GM12878 (cell line): ENCODE data around the gene PCDHGC5. TPM values are rescaled to one million over a fixed set of nuclear protein-coding genes. Genes with fewer than 3 reads are reported as not detected.

Source experiments
- ATAC-seq: fragments of 200-7000 bp; cut with Tn5 transposase; 3 replicates; pipeline ENCODE4 v1.9.1; 2020; ENCODE audit warnings: mild to moderate bottlenecking, moderate library complexity
- BruUV-seq: library from RNA; stranded (reverse); fragments of 400-500 nt; replicated peaks from 2 replicates; lab custom pipeline; 2021; lab: Mats Ljungman, UMichigan
- CTCF ChIA-PET: fragments of 300-600 bp; sonication (Branson Sonifier 250); formaldehyde crosslinking; extraction: SDS; loops from one replicate; lab custom pipeline; 2021; ENCODE audit warnings: inconsistent platforms; lab: Yijun Ruan, JAX
- POLR2A ChIA-PET: fragments of 350-600 bp; formaldehyde crosslinking; extraction: SDS; loops from one replicate; lab custom pipeline; 2021; ENCODE audit warnings: inconsistent platforms; lab: Charles Lee
- RAD21 ChIA-PET: fragments of 300-600 bp; sonication (Branson Sonifier 250); formaldehyde crosslinking; loops from one replicate; lab custom pipeline; 2023; ENCODE audit warnings: antibody characterized with exemption; ENCODE audit not compliant: unreplicated experiment; lab: Charles Lee
- SMC1A ChIA-PET: fragments of 300-600 bp; sonication (Branson Sonifier 250); formaldehyde crosslinking; loops from one replicate; lab custom pipeline; 2023; ENCODE audit not compliant: unreplicated experiment, uncharacterized antibody; lab: Charles Lee
- DNase-seq: peaks from one replicate; pipeline ENCODE4 v3.0.0-alpha.2; 2011; ENCODE audit warnings: low read depth, low spot score
- FAIRE-seq: peaks from 3 replicates; lab custom pipeline; 2011; peaks lifted over from hg19 to GRCh38; lab: Jason Lieb, UNC
- H2AFZ ChIP-seq: 2 replicates; pipeline ENCODE4 v1.6.0; 2011; ENCODE audit warnings: low read depth, low read length, control low read depth; ENCODE audit not compliant: control insufficient read depth
- H3K27ac ChIP-seq: 2 replicates; pipeline ENCODE4 v1.5.1; 2011; ENCODE audit warnings: control low read depth; ENCODE audit not compliant: control insufficient read depth, insufficient read depth
- H3K27me3 ChIP-seq, 2 experiments: replicated peaks in 1 of 2; 2 replicates each; pipeline versions ENCODE4 v1.6.0 to v1.6.1; 2011; ENCODE audit warnings: low read length in 1 of 2; ENCODE audit not compliant: control insufficient read depth in 2 of 2, insufficient read depth in 2 of 2
- H3K36me3 ChIP-seq, 2 experiments: 2 replicates each; pipeline ENCODE4 v1.5.1; 2011; ENCODE audit warnings: low read length in 1 of 2; ENCODE audit not compliant: control insufficient read depth in 2 of 2, insufficient read depth in 2 of 2
- H3K4me1 ChIP-seq: 2 replicates; pipeline ENCODE4 v1.6.1; 2011; ENCODE audit warnings: mild to moderate bottlenecking, low read length, moderate library complexity, mixed read lengths; ENCODE audit not compliant: control insufficient read depth, insufficient read depth
- H3K4me2 ChIP-seq: 2 replicates; pipeline ENCODE4 v1.6.0; 2011; ENCODE audit warnings: control low read depth; ENCODE audit not compliant: control insufficient read depth, insufficient read depth
- H3K4me3 ChIP-seq: fragments of 200-600 bp; sonication (generic); 2 replicates; pipeline ENCODE4 v1.5.1; 2016
- H3K79me2 ChIP-seq: 2 replicates; pipeline ENCODE4 v1.6.0; 2011; ENCODE audit warnings: low read length; ENCODE audit not compliant: control insufficient read depth, insufficient read depth
- H3K9ac ChIP-seq: 2 replicates; pipeline ENCODE4 v1.8.0; 2011; ENCODE audit warnings: low read length, control low read depth, mixed read lengths; ENCODE audit not compliant: control insufficient read depth, insufficient read depth
- H3K9me3 ChIP-seq: replicated peaks from 3 replicates; pipeline ENCODE4 v1.5.1; 2011; ENCODE audit warnings: mild to moderate bottlenecking, low read length; ENCODE audit not compliant: control insufficient read depth, insufficient read depth
- H4K20me1 ChIP-seq: 2 replicates; pipeline ENCODE4 v1.6.0; 2011; ENCODE audit not compliant: control insufficient read depth, insufficient read depth
- BCL11A ChIP-seq: IDR thresholded peaks from 2 replicates; pipeline ENCODE4 v1.6.1; 2011; ENCODE audit warnings: low read depth, low read length
- CHD1 ChIP-seq: IDR thresholded peaks from 2 replicates; pipeline ENCODE4 v1.6.1; 2012; ENCODE audit warnings: low read depth, low read length, improper control_type of control experiment
- CHD2 ChIP-seq: IDR thresholded peaks from 2 replicates; pipeline ENCODE4 v1.6.1; 2011; ENCODE audit warnings: low read depth, low read length, improper control_type of control experiment, borderline replicate concordance
- CHD4 ChIP-seq: fragments of 200-600 bp; sonication (generic); IDR thresholded peaks from 2 replicates; pipeline ENCODE4 v1.6.1; 2016; ENCODE audit warnings: mild to moderate bottlenecking
- CREB1 ChIP-seq: IDR thresholded peaks from 2 replicates; pipeline ENCODE4 v1.6.1; 2012; ENCODE audit warnings: low read depth, mild to moderate bottlenecking, inconsistent platforms
- MYC ChIP-seq: IDR thresholded peaks from 2 replicates; pipeline ENCODE4 v1.6.1; 2011; ENCODE audit warnings: mild to moderate bottlenecking, low read length, moderate library complexity, inconsistent platforms; ENCODE audit not compliant: insufficient read depth, insufficient replicate concordance, insufficient read length, severe bottlenecking
- RUNX3 ChIP-seq: IDR thresholded peaks from 2 replicates; pipeline ENCODE4 v1.6.1; 2012; ENCODE audit warnings: low read length, inconsistent platforms
- SIN3A ChIP-seq: IDR thresholded peaks from 2 replicates; pipeline ENCODE4 v1.6.1; 2012; ENCODE audit warnings: low read depth, low read length, improper control_type of control experiment
- SMARCA5 ChIP-seq: fragments of 450-650 bp; IDR thresholded peaks from 2 replicates; pipeline ENCODE4 v1.6.1; 2017; ENCODE audit warnings: mild to moderate bottlenecking
- SMC3 ChIP-seq: IDR thresholded peaks from 2 replicates; pipeline ENCODE4 v1.6.1; 2011; ENCODE audit warnings: low read length, improper control_type of control experiment, borderline replicate concordance
- SREBF2 ChIP-seq: IDR thresholded peaks from 2 replicates; pipeline ENCODE4 v1.6.1; 2012; ENCODE audit warnings: mild to moderate bottlenecking, low read length
- TARDBP ChIP-seq: IDR thresholded peaks from 2 replicates; pipeline ENCODE4 v1.6.1; 2016; ENCODE audit warnings: borderline replicate concordance
- TBL1XR1 ChIP-seq: IDR thresholded peaks from 2 replicates; pipeline ENCODE4 v1.6.1; 2012; ENCODE audit warnings: low read depth, low read length, improper control_type of control experiment
- TCF3 ChIP-seq: IDR thresholded peaks from 2 replicates; pipeline ENCODE4 v1.6.1; 2012; ENCODE audit warnings: low read depth, mild to moderate bottlenecking, low read length, borderline replicate concordance; ENCODE audit not compliant: insufficient read depth
- YY1 ChIP-seq: IDR thresholded peaks from 2 replicates; pipeline ENCODE4 v1.6.1; 2011; ENCODE audit warnings: low read depth, mild to moderate bottlenecking, low read length
- WGBS: methylation state at CpG from one replicate; pipeline ENCODE4 v1.1.6; 2016; ENCODE audit warnings: low lambda C conversion rate; ENCODE audit not compliant: insufficient replicate concordance, insufficient coverage; ENCODE audit errors: missing lambda C conversion rate; 5-methylcytosine and 5-hydroxymethylcytosine counted together
- in situ Hi-C: fragments of 300-500 bp; cut with MboI; formaldehyde crosslinking; loops from 9 replicates; pipeline ENCODE4 v1.14.3; 2018; ENCODE audit warnings: mixed read lengths
- intact Hi-C: fragments of 100-400 bp; cut with micrococcal nuclease; formaldehyde crosslinking; loops from one replicate; pipeline ENCODE4 v1.14.2; 2022; ENCODE audit not compliant: unreplicated experiment
- polyA plus RNA-seq, 11 experiments: library from polyadenylated mRNA; depleted of rRNA in 4 of 11; unstranded in 6 of 11; stranded (reverse) in 5 of 11; fragments of >200 nt; fragmentation: Nextera tagmentation in 4 of 11; fragmentation: Illumina TruSeq in 1 of 11; extraction: Ambion mirVana in 4 of 11; extraction: Trizol in 1 of 11; gene quantifications; 1 replicate in 1 of 11; 2 replicates in 10 of 11; pipeline versions ENCODE4 v1.2.1 to v1.2.3, GENCODE V29; 2011 to 2016; ENCODE audit warnings: inconsistent platforms in 2 of 11, missing spikeins in 2 of 11, low read depth in 1 of 11
- total RNA-seq, 4 experiments: library from RNA; depleted of rRNA in 3 of 4; stranded (reverse); fragments of >200 nt in 3 of 4; fragmentation: Illumina TruSeq in 1 of 4; extraction: Trizol in 1 of 4; gene quantifications; 2 replicates each; pipeline versions ENCODE4 v1.2.1 to v1.2.3, GENCODE V29; 2013 to 2021
- TF ChIP-seq, protein P1 (sequence below): IDR thresholded peaks from 2 replicates; pipeline ENCODE4 v1.6.1; 2011; ENCODE audit warnings: mild to moderate bottlenecking, low read depth, low read length, moderate library complexity; ENCODE audit not compliant: insufficient replicate concordance
- TF ChIP-seq, protein P2 (sequence below): IDR thresholded peaks from 2 replicates; pipeline ENCODE4 v1.6.1; 2012; ENCODE audit warnings: low read depth, low read length, improper control_type of control experiment
- TF ChIP-seq, protein P3 (sequence below), 3 experiments: IDR thresholded peaks in 2 of 3; conservative IDR thresholded peaks in 1 of 3; 2 replicates each; pipeline ENCODE4 v1.5.1; 2011; ENCODE audit warnings: low read depth in 3 of 3, low read length in 3 of 3, mild to moderate bottlenecking in 3 of 3, control low read depth in 2 of 3, moderate library complexity in 2 of 3, inconsistent platforms in 1 of 3, mixed read lengths in 1 of 3; ENCODE audit not compliant: control insufficient read depth in 2 of 3, insufficient read depth in 1 of 3; ENCODE audit errors: extremely low read depth in 1 of 3

The PCDHGC5 gene
- total and polyA plus RNA-seq, 10 of the 15 experiments (the other 5 are each of a cell fraction or from before 2014, with no cell fraction given), result 0.05 to 0.87 (median 0.18) TPM; not detected in 2

DNA sequence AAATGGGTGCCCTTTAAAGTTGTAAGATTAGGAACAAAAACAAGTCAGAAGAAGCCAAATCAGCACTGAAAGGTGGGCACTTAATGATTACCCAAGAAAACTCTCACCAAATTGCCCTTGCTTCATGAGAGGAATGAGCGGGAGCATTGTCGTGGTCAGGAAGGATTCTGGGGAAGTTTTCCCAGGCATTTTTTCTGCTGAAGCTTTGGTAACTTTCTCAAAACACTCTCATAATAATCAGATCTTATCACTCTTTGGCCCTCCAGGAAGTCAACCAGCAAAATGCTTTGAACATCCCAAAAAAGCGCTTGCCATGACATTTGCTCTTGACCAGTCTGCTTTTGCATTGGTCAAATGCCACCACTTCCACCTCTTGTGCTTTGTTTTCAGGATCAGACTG, 23.5 kb upstream of the PCDHGC5 start (continued):
- TF ChIP-seq RUNX3 (no peak), SMARCA5 (no peak), TCF3 (no peak), BCL11A (no peak), MYC (no peak), SREBF2 (no peak), SMC3 (no peak), CREB1 (no peak)
- TF ChIP-seq, all 136 proteins: peak for 0

DNA sequence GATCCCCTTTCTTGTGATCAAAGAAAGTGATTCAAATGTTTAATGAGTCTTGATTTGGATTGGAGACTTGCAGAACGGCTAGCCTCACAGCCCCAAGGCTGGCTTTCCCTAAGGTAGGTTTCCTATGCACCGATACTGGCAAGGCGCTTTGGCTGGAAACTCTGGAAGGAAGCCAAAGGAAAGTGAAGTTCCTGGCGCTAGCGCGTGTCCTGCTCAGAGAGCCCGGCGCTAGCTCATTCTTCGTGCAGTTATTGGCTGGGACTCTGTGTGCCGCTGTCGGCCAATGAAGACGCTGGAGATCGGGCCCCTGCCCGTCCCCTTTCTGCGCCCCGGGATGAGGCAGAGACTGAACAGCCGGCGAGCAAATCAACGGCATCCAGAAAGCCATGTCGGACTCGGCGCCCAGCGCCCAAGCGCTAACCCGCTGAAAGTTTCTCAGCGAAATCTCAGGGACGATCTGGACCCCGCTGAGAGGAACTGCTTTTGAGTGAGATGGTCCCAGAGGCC, 13.2 kb upstream of the PCDHGC5 start, which contains the start of gene PCDHGC3:
TSS of gene PCDHGC3 (plus strand) at position 342 of the 507 bp plus-strand sequence. CDS start at position 493, 151 bp downstream.
- peak; percentile 97 for ATAC-seq
- ChIA-PET CTCF (interaction anchor here (0.5 to 8.5 kb wide), 37 partner anchors 8 to 323 kb away, joined by 3 to 213 read pairs (median 6); partner anchors contain the start of genes PCDHGA10, PCDHGA11, PCDHGA12 and PCDHGB6), SMC1A (interaction anchor here (0.5 to 6.6 kb wide), 27 partner anchors 9 to 160 kb away, joined by 3 to 117 read pairs (median 4); partner anchors contain the start of genes PCDHGA10, PCDHGA11, PCDHGA12 and PCDHGB3), RAD21 (interaction anchor here (0.6 to 4.9 kb wide), 22 partner anchors 8 to 143 kb away, joined by 3 to 109 read pairs (median 6); partner anchors contain the start of genes DIAPH1, PCDHGA10, PCDHGA11 and PCDHGB3), POLR2A (interaction anchor here (0.6 to 1.4 kb wide), 4 partner anchors 34 to 49 kb away, joined by 3 to 4 read pairs (median 3); no protein-coding TSS in a partner anchor)
- WGBS, result under 1% methylated on average over 28 of the region's 28 CpGs
- in situ Hi-C loops (loop anchor here (5.0 kb wide), 1 partner anchor 52 kb away; no protein-coding TSS in a partner anchor), intact Hi-C loops (loop anchor here (1.0 to 2.0 kb wide), 4 partner anchors 38 to 83 kb away; partner anchors contain the start of gene PCDHGA11)
- H4K20me1 ChIP-seq, result no peaks in the 10 kb centered on the region
- peaks cover 17% of the 10 kb centered on the region for H3K4me1 ChIP-seq
- H3K4me3 ChIP-seq, result peak within 1 kb of the TSS; percentile 77
- BruUV-seq, result no TSS peak
- H3K36me3 ChIP-seq, result no peaks in the 10 kb centered on the region
- FAIRE-seq, result peak; percentile 90
- peak within 1 kb of the TSS; percentile 90 for H2AFZ ChIP-seq
- peak within 1 kb of the TSS; percentile 69 for H3K9ac ChIP-seq
- peak within 1 kb of the TSS; percentile 80 for H3K4me2 ChIP-seq
- DNase-seq, result peak; percentile 40
- H3K9me3 ChIP-seq, result no peaks in the 10 kb centered on the region
- H3K27ac ChIP-seq, result no peak within 1 kb of the TSS; the same call in 1 of the 2 replicates
- no peaks in the 10 kb centered on the region for H3K79me2 ChIP-seq
- no peaks in the 10 kb centered on the region; a peak in 1 of 4 replicates for H3K27me3 ChIP-seq
- TF ChIP-seq CHD4 (no peak), YY1 (peak; percentile 75), TARDBP (no peak), CHD2 (0 out of 2 replicates have a peak, but pooled peaks have one; percentile 27), CHD1 (no peak), TBL1XR1 (0 out of 2 replicates have a peak, but pooled peaks have one; percentile 38), MYC (peak; percentile 10), SIN3A (peak; percentile 29; the same call in 1 of the 2 replicates)
- TF ChIP-seq, protein P1, sequence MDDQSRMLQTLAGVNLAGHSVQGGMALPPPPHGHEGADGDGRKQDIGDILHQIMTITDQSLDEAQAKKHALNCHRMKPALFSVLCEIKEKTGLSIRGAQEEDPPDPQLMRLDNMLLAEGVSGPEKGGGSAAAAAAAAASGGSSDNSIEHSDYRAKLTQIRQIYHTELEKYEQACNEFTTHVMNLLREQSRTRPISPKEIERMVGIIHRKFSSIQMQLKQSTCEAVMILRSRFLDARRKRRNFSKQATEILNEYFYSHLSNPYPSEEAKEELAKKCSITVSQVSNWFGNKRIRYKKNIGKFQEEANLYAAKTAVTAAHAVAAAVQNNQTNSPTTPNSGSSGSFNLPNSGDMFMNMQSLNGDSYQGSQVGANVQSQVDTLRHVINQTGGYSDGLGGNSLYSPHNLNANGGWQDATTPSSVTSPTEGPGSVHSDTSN, result peak; percentile 59
- TF ChIP-seq, protein P2, sequence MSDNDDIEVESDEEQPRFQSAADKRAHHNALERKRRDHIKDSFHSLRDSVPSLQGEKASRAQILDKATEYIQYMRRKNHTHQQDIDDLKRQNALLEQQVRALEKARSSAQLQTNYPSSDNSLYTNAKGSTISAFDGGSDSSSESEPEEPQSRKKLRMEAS, result 0 out of 2 replicates have a peak, but pooled peaks have one; percentile 21
- TF ChIP-seq, protein P3, sequence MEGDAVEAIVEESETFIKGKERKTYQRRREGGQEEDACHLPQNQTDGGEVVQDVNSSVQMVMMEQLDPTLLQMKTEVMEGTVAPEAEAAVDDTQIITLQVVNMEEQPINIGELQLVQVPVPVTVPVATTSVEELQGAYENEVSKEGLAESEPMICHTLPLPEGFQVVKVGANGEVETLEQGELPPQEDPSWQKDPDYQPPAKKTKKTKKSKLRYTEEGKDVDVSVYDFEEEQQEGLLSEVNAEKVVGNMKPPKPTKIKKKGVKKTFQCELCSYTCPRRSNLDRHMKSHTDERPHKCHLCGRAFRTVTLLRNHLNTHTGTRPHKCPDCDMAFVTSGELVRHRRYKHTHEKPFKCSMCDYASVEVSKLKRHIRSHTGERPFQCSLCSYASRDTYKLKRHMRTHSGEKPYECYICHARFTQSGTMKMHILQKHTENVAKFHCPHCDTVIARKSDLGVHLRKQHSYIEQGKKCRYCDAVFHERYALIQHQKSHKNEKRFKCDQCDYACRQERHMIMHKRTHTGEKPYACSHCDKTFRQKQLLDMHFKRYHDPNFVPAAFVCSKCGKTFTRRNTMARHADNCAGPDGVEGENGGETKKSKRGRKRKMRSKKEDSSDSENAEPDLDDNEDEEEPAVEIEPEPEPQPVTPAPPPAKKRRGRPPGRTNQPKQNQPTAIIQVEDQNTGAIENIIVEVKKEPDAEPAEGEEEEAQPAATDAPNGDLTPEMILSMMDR (IDR thresholded peaks at IDR 0.05 in 2 of 3, conservative IDR thresholded peaks at IDR 0.05 in 1 of 3; ENCODE audit: control insufficient read depth in 2 of 3, extremely low read depth in 1 of 3, insufficient read depth in 1 of 3, low read depth in 3 of 3, low read length in 3 of 3), result peak; percentile 49 to 86 (median 65); a peak in 5 of 6 replicates
